SK-N-SH (cell line): ENCODE results near the gene PFKL.

Experiments
- CTCF ChIP-seq: fragments of 200-600 bp; sonication (generic); IDR thresholded peaks from 2 replicates; pipeline ENCODE4 v1.6.1; 2017; ENCODE audit warnings: antibody characterized with exemption, mild to moderate bottlenecking, moderate library complexity
- EP300 ChIP-seq, 2 experiments: IDR thresholded peaks; 2 replicates each; pipeline versions ENCODE4 v1.4.0 to v1.6.1; 2012; ENCODE audit warnings: borderline replicate concordance in 1 of 2, low read depth in 1 of 2, low read length in 1 of 2
- MEF2A ChIP-seq: IDR thresholded peaks from 2 replicates; pipeline ENCODE4 v1.4.0; 2012; ENCODE audit warnings: low read depth, borderline replicate concordance
- MXI1 ChIP-seq: IDR thresholded peaks from 2 replicates; pipeline ENCODE4 v1.6.1; 2012; ENCODE audit warnings: mild to moderate bottlenecking, low read depth, low read length, improper control_type of control experiment
- RAD21 ChIP-seq: IDR thresholded peaks from 2 replicates; pipeline ENCODE4 v1.6.1; 2012; ENCODE audit warnings: mild to moderate bottlenecking, low read length
- SMC3 ChIP-seq: IDR thresholded peaks from 2 replicates; pipeline ENCODE4 v1.6.1; 2012; ENCODE audit warnings: low read depth, low read length, improper control_type of control experiment
- TCF12 ChIP-seq: IDR thresholded peaks from 2 replicates; pipeline ENCODE4 v1.4.0; 2012
- USF2 ChIP-seq: fragments of 150-350 bp; IDR thresholded peaks from 2 replicates; pipeline ENCODE4 v1.6.1; 2017; ENCODE audit warnings: antibody characterized with exemption, low read length, low read depth, borderline replicate concordance

DNA sequence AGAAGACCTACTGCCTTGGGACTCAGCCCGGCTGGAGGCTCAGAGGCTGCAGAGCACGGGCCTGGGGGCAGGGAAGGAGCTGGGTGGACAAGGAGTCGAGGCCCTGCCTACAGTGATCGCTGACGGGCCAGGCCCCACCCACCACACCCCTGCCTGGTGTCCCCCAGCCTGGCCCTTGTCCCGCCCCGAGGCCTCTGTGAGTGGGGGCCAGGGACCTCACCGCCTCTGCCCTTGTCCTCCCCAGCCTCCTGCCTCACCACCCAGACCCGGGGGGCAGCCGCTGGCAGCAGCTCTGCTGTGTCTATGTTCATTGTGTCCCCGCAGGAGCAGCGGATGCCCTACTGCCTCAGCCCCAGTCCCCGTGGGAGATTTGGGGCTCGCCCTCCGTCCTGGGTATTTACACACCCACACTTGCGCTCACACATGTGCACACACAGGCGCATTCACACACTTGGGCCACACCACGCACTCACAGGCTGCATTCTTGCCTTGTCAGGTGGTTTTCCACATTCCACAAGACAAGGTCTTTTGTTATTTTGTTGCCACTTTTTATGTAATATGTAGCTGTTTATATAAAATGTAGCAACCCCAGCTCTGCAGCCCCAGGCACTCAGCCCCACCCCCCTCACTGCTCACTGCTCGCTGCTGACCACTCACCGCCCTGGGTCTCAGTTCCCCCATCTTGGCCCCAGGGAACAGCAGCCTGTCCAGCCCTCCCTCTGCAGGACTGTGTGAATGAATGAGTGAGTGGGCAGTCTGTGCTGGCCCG is 7.3 kb downstream of the PFKL start:
- no peak for TF ChIP-seq RAD21
- no peak for TF ChIP-seq CTCF
- no peak for TF ChIP-seq MXI1
- TF ChIP-seq MEF2A: no peak
- TF ChIP-seq EP300 (IDR thresholded peaks at IDR 0.05; ENCODE audit: borderline replicate concordance in 1 of 2, low read depth in 1 of 2, low read length in 1 of 2): no peak
- TF ChIP-seq USF2: no peak
- no peak for TF ChIP-seq SMC3
- no peak for TF ChIP-seq TCF12
